DND-41 (cell line): ENCODE measurements around the gene PARN.

Experiments
- EZH2 ChIP-seq: IDR thresholded peaks from 3 replicates; pipeline ENCODE4 v1.6.1; 2012; ENCODE audit warnings: borderline replicate concordance, low read depth, mild to moderate bottlenecking, moderate library complexity, low read length, inconsistent platforms; ENCODE audit not compliant: severe bottlenecking
- TF ChIP-seq, protein P1 (sequence below): IDR thresholded peaks from 2 replicates; pipeline ENCODE4 v1.5.1; 2012; ENCODE audit warnings: borderline replicate concordance, low read length, moderate library complexity, mild to moderate bottlenecking; ENCODE audit not compliant: poor library complexity, severe bottlenecking; ENCODE audit errors: extremely low read depth

DNA sequence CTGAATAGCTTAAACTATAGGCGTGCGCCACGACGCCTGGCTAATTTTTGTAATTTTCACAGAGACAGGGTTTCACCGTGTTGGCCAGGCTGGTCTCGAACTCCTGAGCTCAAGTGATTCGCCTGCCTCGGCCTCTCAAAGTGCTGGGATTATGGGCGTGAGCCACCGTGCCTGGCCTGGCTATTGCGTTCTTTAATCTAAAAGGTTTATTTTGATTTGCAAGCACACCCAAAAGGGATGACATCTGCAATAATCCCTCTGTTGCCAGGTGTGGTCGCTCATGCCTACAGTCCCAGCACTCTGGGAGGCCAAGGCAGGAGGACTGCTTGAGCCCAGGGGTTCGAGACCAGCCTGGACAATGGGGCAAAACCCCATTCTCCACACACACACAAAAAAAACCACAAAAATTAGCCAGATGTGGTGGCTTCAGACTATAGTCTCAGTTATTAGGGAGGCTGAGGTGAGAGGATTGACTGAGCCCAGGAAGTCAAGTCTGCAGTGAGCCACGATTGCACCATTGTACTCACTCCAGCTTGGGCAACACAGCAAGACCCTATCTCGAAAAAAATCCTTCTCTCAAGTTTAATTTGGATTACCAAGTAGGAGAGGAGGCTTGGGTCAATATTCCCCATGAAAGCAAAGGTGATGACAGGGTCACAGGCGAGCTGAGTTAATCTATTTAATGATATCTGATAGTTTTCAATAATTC lies 144.1 kb downstream of the PARN start:
- TF ChIP-seq, protein P1, sequence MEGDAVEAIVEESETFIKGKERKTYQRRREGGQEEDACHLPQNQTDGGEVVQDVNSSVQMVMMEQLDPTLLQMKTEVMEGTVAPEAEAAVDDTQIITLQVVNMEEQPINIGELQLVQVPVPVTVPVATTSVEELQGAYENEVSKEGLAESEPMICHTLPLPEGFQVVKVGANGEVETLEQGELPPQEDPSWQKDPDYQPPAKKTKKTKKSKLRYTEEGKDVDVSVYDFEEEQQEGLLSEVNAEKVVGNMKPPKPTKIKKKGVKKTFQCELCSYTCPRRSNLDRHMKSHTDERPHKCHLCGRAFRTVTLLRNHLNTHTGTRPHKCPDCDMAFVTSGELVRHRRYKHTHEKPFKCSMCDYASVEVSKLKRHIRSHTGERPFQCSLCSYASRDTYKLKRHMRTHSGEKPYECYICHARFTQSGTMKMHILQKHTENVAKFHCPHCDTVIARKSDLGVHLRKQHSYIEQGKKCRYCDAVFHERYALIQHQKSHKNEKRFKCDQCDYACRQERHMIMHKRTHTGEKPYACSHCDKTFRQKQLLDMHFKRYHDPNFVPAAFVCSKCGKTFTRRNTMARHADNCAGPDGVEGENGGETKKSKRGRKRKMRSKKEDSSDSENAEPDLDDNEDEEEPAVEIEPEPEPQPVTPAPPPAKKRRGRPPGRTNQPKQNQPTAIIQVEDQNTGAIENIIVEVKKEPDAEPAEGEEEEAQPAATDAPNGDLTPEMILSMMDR: no peak
- no peak for TF ChIP-seq EZH2
